ENCODE data around the gene PSMB4.
"Not testable (repeated sequence)": the region's sequence is repeated elsewhere in the genome, so short reads cannot be mapped to it uniquely, and the experiment has no call there.

PSMB4 gene

DNA sequence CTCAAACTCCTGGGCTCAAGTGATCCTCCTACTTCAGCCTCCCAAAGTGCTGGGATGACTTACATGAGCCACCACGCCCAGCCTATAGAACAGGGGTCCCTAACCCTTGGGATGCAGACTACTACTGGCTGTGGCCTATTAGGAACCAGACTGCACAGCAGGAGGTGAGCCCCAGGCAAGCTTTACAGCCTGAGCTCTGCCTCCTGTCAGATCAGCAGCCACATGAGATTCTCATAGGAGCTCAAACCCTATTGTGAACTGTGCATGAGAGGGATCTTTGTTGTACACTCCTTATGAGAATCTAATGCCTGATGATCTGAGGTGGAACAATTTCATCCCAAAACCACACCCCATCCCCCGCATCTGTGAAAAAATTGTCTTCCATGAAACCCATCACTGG lies 13.4 kb upstream of the PSMB4 start:
- DNase-seq (ENCODE audit: low read depth in 3 of 3, low spot score in 1 of 3) = no peak

DNA sequence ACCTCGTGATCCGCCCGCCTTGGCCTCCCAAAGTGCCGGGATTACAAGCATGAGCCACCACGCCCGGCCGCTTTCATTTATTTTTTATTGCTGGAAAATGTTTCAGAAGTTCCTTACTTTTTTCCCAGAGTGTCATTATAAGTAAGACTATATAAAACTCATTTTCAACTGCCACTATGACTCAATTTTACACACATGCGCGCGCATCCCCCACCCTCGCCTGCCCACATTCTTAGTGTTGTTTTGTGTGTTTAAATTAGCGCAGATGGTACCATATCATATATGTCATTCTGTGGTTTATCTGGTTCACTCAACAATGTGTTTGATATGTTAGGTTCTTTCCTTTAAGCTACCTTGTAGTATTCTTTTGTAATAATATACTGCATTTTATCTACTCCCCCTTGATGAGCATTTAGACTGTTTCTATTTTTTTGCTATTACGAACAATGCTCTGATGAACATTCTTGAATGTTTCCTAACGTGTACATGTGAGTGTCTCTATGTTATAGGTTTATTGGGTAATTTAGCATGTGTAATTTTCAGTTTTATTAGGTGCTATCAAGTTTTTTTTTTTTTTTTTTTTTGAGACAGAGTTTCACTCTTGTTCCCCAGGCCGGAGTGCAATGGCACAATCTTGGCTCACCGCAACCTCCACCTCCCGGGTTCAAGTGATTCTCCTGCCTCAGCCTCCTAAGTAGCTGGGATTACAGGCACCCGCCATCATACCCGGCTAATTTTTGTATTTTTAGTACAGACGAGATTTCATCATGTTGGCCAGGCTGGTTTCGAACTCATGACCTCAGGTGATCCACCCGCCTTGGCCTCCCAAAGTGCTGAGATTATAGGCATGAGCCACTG lies 8.9 kb upstream of the PSMB4 start:
- not testable (repeated sequence) for DNase-seq (ENCODE audit: low read depth in 3 of 3, low spot score in 1 of 3)

DNA sequence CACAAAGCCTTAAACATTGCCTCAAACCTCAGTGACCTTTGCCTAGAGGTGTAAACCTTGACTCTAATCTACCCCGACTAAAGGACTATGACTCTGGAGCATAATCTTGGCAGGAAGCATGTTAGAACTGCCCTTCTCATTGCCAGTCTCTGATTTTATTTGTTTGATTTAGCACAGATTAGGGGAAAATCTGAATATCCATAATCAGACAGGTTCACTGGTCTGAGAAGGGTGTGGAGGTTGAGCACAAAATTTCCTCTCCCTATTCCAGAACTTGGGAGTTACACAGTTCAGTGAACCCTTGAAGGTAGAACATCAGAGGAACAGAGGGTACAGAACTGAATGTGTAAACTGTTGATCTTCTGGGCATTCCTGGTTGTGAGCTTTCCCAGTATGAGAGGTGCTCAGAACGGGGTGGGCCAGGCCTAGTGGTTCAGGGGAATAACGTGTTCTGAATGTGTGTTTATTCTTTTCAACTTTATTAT lies 8.3 kb upstream of the PSMB4 start:
- no peak for DNase-seq (ENCODE audit: low read depth in 3 of 3, low spot score in 1 of 3)

- DNase-seq (ENCODE audit: low read depth in 3 of 3, low spot score in 1 of 3) = no peak
These were observed 5.8 kb upstream of the PSMB4 start for GRCh38 chr1:151393583-151393982.

- DNase-seq (ENCODE audit: low read depth in 3 of 3, low spot score in 1 of 3) = not testable (repeated sequence)
These were observed 3.1 kb upstream of the PSMB4 start for GRCh38 chr1:151396265-151396664.

GRCh38 chr1:151401125-151401788 lies 1.9 kb downstream of the PSMB4 start:
- no peak for DNase-seq (ENCODE audit: low read depth in 3 of 3, low spot score in 1 of 3)

- no peak for DNase-seq (ENCODE audit: low read depth in 3 of 3, low spot score in 1 of 3)
These were observed 2.5 kb downstream of the PSMB4 start for GRCh38 chr1:151401860-151402259.

DNA sequence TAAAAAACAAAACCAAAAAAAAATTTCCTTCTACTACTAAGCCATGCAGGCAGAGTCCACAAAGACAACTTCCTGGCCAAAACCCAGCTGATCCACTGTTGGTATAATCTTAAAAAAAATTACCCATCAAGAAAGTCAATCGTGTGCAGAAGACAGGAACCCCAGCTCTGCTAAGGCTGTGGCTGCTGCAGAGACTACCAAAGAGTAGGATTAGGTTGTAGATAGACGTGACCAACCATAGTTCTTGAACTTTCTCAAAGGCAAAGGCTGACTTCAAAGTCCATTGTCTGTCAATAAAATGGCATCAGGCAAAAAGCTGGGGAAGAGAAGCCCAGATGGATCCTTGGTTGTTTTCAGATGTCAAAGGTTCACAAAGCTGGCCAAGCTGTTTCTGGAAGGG lies 3.4 kb downstream of the PSMB4 start:
- DNase-seq (ENCODE audit: low read depth in 3 of 3, low spot score in 1 of 3) = no peak

GRCh38 chr1:151403612-151404011 lies 4.2 kb downstream of the PSMB4 start:
- DNase-seq (ENCODE audit: low read depth in 3 of 3, low spot score in 1 of 3) = no peak

DNA sequence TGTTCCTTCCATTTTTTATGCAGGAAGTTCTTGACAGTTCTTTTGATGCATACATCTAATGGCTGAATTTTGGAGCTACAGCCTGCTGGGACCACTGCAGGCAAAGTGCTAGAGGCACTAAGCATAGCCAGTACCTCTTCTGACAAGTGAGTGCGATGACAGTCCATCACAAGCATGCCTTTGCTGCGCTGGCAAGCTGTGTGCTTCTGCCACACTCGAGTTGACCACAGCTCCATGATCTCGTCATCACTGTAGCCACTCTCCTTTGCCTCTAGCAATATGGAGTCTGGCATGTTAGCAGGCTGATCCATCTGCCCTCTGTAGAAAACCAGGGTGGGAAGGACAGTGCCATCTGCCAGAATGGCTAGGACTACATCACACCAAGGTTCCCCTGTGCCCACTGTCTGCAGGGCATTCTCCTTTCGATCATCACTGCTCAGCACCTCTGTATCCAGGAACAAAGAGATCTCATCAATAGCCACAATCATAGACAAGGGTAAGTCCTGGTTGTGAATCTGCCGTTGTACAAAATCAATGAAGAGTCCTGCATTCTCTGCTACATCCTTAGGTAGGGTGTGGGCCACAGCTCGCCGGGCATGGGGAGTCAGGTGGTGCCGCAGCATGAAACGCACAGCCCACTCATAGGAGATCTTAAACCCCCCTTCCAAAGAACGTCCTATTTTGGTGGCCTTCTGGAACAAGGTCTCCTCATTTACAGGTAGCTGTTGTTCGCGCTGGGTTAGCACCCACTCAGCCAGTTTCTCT lies 6.0 kb downstream of the PSMB4 start:
- DNase-seq (ENCODE audit: low read depth in 3 of 3, low spot score in 1 of 3) = no peak

DNA sequence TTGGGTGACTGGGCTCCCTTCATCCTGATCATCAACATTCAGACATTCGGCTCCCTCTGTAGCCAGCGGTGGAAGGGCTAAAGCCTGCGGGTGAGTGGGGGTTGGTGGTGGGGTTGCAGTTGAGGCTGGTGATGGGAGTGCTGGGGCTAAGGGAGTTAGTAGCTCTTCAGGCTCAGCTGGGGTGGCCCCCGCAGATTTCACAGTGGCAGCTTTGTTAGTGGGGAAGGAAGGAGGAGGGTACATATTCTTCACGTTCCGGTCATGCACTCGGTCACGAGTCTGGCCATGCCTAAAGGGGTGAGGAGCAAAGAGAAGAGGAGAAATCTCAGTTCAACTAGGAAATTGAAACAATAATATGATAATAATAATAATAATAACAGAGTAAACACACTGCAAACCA lies 6.8 kb downstream of the PSMB4 start:
- no peak for DNase-seq (ENCODE audit: low read depth in 3 of 3, low spot score in 1 of 3)

DNA sequence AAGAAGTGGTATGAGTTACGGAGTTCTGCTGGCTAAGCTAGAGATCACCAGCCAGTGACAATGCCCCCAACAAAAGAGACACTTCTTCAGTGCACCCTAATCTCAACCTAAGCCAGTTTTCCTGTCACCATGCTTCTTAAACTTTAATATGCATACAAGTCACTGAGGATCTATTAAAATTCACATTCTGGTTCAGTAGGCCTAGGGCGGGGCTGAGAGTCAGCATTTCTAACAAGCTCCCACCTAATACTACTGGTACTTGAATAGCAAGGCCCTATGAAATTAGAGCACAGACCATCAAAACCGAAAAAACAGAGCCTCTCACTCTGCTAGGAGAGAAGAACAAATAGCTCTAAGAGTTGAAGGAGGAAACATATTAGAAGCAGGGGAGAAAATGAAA lies 7.9 kb downstream of the PSMB4 start:
- DNase-seq (ENCODE audit: low read depth in 3 of 3, low spot score in 1 of 3) = no peak

DNA sequence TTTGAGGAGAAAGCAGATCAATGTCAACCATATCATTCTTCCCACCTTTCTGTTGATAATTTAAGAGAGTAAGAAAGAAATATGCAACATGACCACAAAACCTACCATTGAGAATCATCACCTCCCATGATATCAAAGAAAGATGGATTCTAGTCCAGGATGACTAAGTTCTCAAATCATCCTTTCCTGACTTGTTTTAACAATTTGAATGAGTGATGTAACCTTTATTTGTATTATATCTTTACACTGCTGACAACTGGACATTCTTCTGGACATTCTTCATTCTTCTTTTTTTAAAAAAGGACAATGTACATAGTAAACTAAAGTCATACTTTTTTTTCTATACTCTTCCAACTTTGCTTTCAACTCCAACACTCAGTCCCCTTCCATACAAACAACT lies 9.5 kb downstream of the PSMB4 start:
- no peak for DNase-seq (ENCODE audit: low read depth in 3 of 3, low spot score in 1 of 3)

- no peak for DNase-seq (ENCODE audit: low read depth in 3 of 3, low spot score in 1 of 3)
These were observed 12.5 kb downstream of the PSMB4 start for GRCh38 chr1:151411884-151412283.

- DNase-seq (ENCODE audit: low read depth in 3 of 3, low spot score in 1 of 3) = no peak
These were observed 16.9 kb downstream of the PSMB4 start for GRCh38 chr1:151416231-151416630.

GRCh38 chr1:151418081-151418480 lies 18.7 kb downstream of the PSMB4 start:
- no peak for DNase-seq (ENCODE audit: low read depth in 3 of 3, low spot score in 1 of 3)

GRCh38 chr1:151419819-151420218 lies 20.4 kb downstream of the PSMB4 start:
- no peak for DNase-seq (ENCODE audit: low read depth in 3 of 3, low spot score in 1 of 3)

- DNase-seq (ENCODE audit: low read depth in 3 of 3, low spot score in 1 of 3) = no peak
These were observed 25.7 kb downstream of the PSMB4 start for GRCh38 chr1:151425103-151425502.

DNA sequence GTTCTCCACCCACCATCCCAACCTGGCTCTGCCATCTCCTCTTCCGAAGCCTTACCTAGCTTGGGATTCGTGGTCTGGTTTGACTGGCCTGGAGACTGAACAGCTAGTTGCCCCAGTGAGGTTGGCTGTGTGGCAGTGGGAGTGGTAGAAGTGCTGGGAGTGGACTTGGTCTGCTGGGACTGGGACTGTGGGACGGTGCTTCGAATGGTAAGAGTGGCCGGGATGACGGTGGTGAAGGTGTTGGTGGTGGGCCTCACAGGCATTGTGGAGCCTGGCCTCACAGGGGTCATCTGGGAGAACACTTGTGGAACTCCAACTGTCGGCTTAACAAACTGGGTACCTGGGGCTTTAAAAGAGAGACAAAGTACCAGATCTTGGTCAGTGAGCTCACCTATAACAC lies 28.7 kb downstream of the PSMB4 start:
- no peak for DNase-seq (ENCODE audit: low read depth in 3 of 3, low spot score in 1 of 3)

GRCh38 chr1:151433827-151434226 lies 34.5 kb downstream of the PSMB4 start:
- DNase-seq (ENCODE audit: low read depth in 3 of 3, low spot score in 1 of 3) = not testable (repeated sequence)

- no peak for DNase-seq (ENCODE audit: low read depth in 3 of 3, low spot score in 1 of 3)
These were observed 35.8 kb downstream of the PSMB4 start for GRCh38 chr1:151435174-151435573.

DNA sequence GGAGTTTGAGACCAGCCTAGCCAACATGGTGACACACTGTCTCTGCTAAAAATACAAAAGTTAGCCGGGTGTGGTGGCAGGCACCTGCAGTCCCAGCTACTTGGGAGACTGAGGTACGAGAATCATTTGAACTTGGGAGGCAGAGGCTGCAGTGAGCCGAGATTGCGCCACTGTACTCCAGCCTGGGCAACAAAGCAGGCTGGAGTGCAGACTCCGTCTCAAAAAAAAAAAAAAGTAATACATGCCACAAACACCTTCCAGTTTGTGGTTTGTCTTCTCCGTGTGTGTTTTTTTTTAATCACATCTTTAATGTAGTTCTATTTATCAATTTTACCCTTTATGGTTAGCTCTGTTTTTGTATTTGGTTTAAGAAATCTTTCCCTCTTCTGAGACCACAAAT lies 37.6 kb downstream of the PSMB4 start:
- no peak for DNase-seq (ENCODE audit: low read depth in 3 of 3, low spot score in 1 of 3)
